Measurements from ENCODE around the gene MEI4. TPM values are rescaled to one million over a fixed set of nuclear protein-coding genes. Genes with fewer than 3 reads are reported as not detected.

MEI4 gene
- total RNA-seq, 1 experiment from 2014 or later = not detected

DNA sequence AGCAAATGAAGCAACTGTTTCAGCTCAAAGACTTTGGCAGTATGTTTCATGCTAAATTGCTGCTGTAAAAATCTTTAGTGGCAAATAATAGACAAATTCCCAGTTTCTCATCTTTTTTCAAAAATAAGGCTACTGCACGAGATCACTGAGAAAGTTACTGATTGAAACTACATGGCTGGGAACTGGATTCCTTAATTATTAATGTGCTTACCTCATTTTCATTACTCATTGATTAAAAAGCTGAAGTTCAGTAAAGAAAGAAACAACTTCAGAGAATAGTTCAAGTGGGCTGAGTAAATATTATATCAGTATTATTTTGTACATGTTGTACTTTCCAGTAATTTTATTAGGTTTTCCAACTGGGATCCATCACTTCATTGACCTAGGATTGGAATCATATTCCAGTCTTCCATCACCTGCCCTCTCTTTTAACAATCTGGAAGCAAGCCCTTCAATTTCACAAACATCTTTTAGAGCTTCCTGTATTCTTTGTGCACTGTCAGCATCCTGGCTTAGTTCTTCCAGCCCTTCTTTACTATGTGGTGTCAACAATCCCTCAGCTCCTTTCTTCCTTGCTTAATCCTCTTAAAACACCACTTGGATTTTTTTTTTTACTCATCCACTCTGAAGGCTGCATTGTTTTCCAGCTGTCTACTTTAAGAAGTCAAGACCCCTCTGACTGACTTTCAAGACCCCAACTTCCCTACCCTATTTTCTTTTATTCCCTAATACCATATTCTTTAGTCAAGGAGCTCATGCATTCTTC is 4.3 kb downstream of the MEI4 start:
- POLR2A ChIA-PET = no interaction called here
- intact Hi-C loops (cut with micrococcal nuclease) = no loop called here

More for the DNA sequence above, 4.3 kb downstream of the MEI4 start:
- ChIA-PET RAD21 (ENCODE audit: low non-redundant PET in 1 of 2, low total read pairs in 2 of 2, uncharacterized antibody in 2 of 2, unreplicated experiment in 2 of 2) (no interaction called here), CTCF (no interaction called here)
- H3K9me3 ChIP-seq (ENCODE audit: control insufficient read depth in 1 of 2, insufficient read depth in 1 of 2, low read depth in 1 of 2, low read length in 2 of 2) = no peaks in the 10 kb centered on the region
- DNase-seq (ENCODE audit: low read depth, low spot score) = no peak
- no peaks in the 10 kb centered on the region for H4K20me1 ChIP-seq (ENCODE audit: insufficient read depth)
- no peaks in the 10 kb centered on the region for H3K9me2 ChIP-seq (ENCODE audit: insufficient read depth)
- no peaks in the 10 kb centered on the region for H3K36me3 ChIP-seq (ENCODE audit: control insufficient read depth in 1 of 2, insufficient read depth in 2 of 2, low read length in 2 of 2)
- no peak overlapping the region for H3K9ac ChIP-seq (ENCODE audit: low read length)
- no peak overlapping the region for H3K4me3 ChIP-seq (replicated peaks in 1 of 2; ENCODE audit: low read depth in 1 of 2, low read length in 2 of 2)
- no TSS peak for BruUV-seq (replicated peaks)
- TF ChIP-seq RAD21 (IDR thresholded peaks at IDR 0.05; ENCODE audit: low read depth) (no peak), POLR2AphosphoS5 (IDR thresholded peaks at IDR 0.05; ENCODE audit: low read depth, low read length) (no peak), MAX (IDR thresholded peaks at IDR 0.05) (no peak), ELF1 (IDR thresholded peaks at IDR 0.05; ENCODE audit: borderline replicate concordance, low read depth) (no peak), ZNF274 (IDR thresholded peaks at IDR 0.05; ENCODE audit: low read depth, low read length) (no peak), POLR2A (IDR thresholded peaks at IDR 0.05; ENCODE audit: borderline replicate concordance, extremely low read depth, insufficient read depth, insufficient read length) (no peak), ZFX (IDR thresholded peaks at IDR 0.05) (no peak), TCF7L2 (IDR thresholded peaks at IDR 0.05; ENCODE audit: borderline replicate concordance, extremely low read depth, insufficient read depth, insufficient read length) (no peak), EGR1 (IDR thresholded peaks at IDR 0.05; ENCODE audit: low read depth) (no peak), REST (IDR thresholded peaks at IDR 0.05; ENCODE audit: low read depth) (no peak), SRF (IDR thresholded peaks at IDR 0.05; ENCODE audit: low read depth) (no peak), EZH2phosphoT487 (IDR thresholded peaks at IDR 0.05; ENCODE audit: borderline replicate concordance) (no peak), CEBPB (IDR thresholded peaks at IDR 0.05; ENCODE audit: low read depth) (no peak), SP1 (IDR thresholded peaks at IDR 0.05; ENCODE audit: low read depth) (no peak), EZH2 (IDR thresholded peaks at IDR 0.05) (no peak), FOSL1 (IDR thresholded peaks at IDR 0.05; ENCODE audit: low read depth) (no peak), YY1 (IDR thresholded peaks at IDR 0.05; ENCODE audit: extremely low read depth, insufficient replicate concordance, low read depth, low read length) (no peak), JUND (IDR thresholded peaks at IDR 0.05) (no peak), CBX3 (IDR thresholded peaks at IDR 0.05; ENCODE audit: low read depth) (no peak)
- TF ChIP-seq, protein P1, sequence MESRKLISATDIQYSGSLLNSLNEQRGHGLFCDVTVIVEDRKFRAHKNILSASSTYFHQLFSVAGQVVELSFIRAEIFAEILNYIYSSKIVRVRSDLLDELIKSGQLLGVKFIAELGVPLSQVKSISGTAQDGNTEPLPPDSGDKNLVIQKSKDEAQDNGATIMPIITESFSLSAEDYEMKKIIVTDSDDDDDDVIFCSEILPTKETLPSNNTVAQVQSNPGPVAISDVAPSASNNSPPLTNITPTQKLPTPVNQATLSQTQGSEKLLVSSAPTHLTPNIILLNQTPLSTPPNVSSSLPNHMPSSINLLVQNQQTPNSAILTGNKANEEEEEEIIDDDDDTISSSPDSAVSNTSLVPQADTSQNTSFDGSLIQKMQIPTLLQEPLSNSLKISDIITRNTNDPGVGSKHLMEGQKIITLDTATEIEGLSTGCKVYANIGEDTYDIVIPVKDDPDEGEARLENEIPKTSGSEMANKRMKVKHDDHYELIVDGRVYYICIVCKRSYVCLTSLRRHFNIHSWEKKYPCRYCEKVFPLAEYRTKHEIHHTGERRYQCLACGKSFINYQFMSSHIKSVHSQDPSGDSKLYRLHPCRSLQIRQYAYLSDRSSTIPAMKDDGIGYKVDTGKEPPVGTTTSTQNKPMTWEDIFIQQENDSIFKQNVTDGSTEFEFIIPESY (IDR thresholded peaks at IDR 0.05; ENCODE audit: extremely low read depth, insufficient replicate concordance, low read length) = no peak
- no peak for ATAC-seq
- no peaks in the 10 kb centered on the region for H3K79me2 ChIP-seq (ENCODE audit: insufficient read depth, low read length)
- no peak overlapping the region for H2AFZ ChIP-seq (ENCODE audit: low read depth, low read length, poor library complexity, severe bottlenecking)
- H3K4me2 ChIP-seq (ENCODE audit: low read length) = no peak overlapping the region
- no peaks in the 10 kb centered on the region for H3K4me1 ChIP-seq (ENCODE audit: control insufficient read depth in 1 of 2, insufficient read depth in 2 of 2, low read length in 2 of 2)
- no peaks in the 10 kb centered on the region for H3K27me3 ChIP-seq (ENCODE audit: insufficient read depth, low read length)
- no peak overlapping the region for H3K27ac ChIP-seq (ENCODE audit: low read depth, low read length)

All from HCT116 (cell line).